ENCODE results near the gene LRRC49. TPM values are rescaled to one million over a fixed set of nuclear protein-coding genes. Genes with fewer than 3 reads are reported as not detected.

The LRRC49 gene
- total RNA-seq, 2 experiments from 2014 or later, result 0.50 to 1.6 TPM

DNA sequence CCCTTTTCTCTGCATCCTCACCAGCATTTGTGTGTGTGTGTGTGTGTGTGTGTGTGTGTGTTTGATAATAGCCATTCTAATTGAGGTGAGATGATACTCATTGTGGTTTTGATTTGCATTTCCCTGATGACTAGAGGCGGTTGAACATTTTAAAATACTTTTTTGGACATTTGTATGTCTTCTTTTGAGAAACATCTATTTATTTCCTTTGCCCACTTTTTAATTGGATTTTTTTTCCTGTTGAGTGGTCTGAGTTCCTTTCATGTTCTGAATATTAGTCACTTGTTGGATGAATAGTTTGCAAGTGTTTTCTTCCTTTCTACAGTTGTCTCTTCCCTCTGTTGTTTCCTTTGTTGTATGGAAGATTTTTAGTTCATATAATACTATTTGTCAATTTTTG lies 168.4 kb downstream of the LRRC49 start:
- no peak overlapping the region for H3K4me3 Mint-ChIP-seq
- DNase-seq, result no peak
- H3K27ac Mint-ChIP-seq, result no peak overlapping the region
- H3K9me3 Mint-ChIP-seq, result peaks cover 11% of the 10 kb centered on the region
- no peaks in the 10 kb centered on the region for H3K36me3 Mint-ChIP-seq
- no peaks in the 10 kb centered on the region for H3K4me1 Mint-ChIP-seq
- peaks cover 14% of the 10 kb centered on the region for H3K27me3 Mint-ChIP-seq

DNA sequence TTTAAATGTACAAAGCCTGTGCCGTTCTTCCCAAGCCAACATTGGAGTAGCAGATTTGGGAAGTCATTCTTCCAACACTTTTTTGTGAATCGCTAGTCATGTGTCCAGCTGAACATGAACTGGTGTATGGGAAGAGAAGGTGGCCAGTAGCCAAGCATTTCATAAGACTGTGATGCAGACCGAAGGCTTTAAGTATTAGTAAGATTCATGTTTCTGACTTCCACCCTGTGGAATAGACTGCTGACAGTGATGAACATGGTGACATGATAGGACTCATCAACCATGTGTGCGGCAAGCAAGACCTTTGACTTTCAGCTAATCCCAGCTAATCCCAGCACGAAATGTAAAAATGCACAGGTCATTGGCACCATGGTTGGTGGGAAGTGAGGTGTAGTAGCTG lies 174.4 kb downstream of the LRRC49 start:
- H3K27me3 Mint-ChIP-seq, result peaks cover 21% of the 10 kb centered on the region
- no peaks in the 10 kb centered on the region for H3K4me1 Mint-ChIP-seq
- H3K9me3 Mint-ChIP-seq, result no peaks in the 10 kb centered on the region
- H3K27ac Mint-ChIP-seq, result no peak overlapping the region
- DNase-seq, result no peak
- H3K4me3 Mint-ChIP-seq, result no peak overlapping the region
- no peaks in the 10 kb centered on the region for H3K36me3 Mint-ChIP-seq

DNA sequence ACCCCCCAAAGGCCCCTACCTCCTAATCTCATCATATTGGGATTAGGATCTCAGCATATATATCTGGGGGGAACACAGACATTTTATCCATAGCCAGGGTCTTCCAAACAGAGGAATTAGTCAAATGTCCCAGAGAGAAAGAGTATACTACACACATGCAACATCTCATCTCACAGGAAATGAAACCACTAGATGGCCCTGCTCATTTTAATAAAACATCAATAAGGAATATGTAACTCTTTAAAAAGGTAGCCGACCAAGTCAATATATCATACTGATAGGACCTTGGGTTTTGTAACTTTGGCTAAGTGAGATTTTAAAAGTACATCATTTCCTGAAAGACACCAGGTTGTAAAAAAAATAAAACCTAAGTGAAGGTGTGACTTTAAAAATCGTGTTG lies 177.1 kb downstream of the LRRC49 start:
- Mint-ChIP-seq H3K4me3 (no peak overlapping the region), H3K27me3 (peaks cover 21% of the 10 kb centered on the region), H3K36me3 (no peaks in the 10 kb centered on the region), H3K9me3 (no peaks in the 10 kb centered on the region), H3K4me1 (no peaks in the 10 kb centered on the region), H3K27ac (no peak overlapping the region)
- no peak for DNase-seq

DNA sequence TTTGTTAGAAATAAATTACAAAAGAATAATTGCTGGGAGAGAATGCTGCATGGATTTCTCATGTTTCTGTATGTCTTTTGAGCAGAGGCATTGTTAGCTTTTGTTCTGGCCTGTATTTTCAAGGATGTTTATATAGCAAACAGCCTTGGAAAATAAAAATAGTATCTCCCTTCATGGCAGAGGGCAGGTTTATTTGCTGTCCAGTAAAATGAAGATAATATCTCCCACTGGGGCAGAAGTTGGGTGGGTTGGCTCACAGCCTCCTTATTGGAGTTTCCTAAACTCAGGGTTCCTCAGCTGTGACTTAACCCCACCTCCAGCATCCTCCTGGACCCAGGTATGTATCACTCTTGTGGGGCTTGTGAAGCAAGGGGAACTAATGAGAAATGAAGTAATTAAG lies 178.9 kb downstream of the LRRC49 start:
- Mint-ChIP-seq H3K27me3 (peaks cover 17% of the 10 kb centered on the region), H3K4me3 (no peak overlapping the region), H3K4me1 (no peaks in the 10 kb centered on the region), H3K36me3 (no peaks in the 10 kb centered on the region), H3K27ac (no peak overlapping the region), H3K9me3 (no peaks in the 10 kb centered on the region)
- DNase-seq, result no peak

DNA sequence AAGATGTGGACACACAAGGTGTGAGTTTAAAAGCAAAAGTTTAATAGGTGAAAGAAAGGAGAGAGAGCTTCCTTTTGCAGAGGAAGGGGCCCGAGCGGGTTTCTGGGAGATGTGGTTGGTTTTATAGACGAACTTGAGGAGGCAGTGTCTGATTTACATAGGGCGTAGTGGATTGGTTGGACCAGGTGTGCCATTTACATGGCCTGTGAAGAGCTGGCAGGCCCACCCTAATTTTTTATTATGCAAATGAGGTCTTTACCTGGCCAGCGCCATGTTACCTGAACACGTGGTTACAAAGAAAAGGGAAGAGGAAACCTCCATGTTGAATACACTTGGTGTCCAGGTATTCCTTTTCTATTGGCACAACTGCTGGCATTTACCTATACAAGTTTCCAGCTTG lies 179.8 kb downstream of the LRRC49 start:
- DNase-seq, result no peak
- no peaks in the 10 kb centered on the region for H3K4me1 Mint-ChIP-seq
- H3K36me3 Mint-ChIP-seq, result no peaks in the 10 kb centered on the region
- H3K27ac Mint-ChIP-seq, result no peak overlapping the region
- H3K4me3 Mint-ChIP-seq, result no peak overlapping the region
- no peaks in the 10 kb centered on the region for H3K9me3 Mint-ChIP-seq
- H3K27me3 Mint-ChIP-seq, result peaks cover 16% of the 10 kb centered on the region

- Mint-ChIP-seq H3K36me3 (no peaks in the 10 kb centered on the region), H3K4me3 (no peak overlapping the region), H3K4me1 (no peaks in the 10 kb centered on the region), H3K27ac (no peak overlapping the region), H3K27me3 (peaks cover 28% of the 10 kb centered on the region), H3K9me3 (no peaks in the 10 kb centered on the region)
- DNase-seq, result no peak
Observed at GRCh38 chr15:71078506-71079207, 186.0 kb downstream of the LRRC49 start.

- Mint-ChIP-seq H3K27ac (no peak overlapping the region), H3K9me3 (no peaks in the 10 kb centered on the region), H3K4me3 (no peak overlapping the region), H3K4me1 (no peaks in the 10 kb centered on the region), H3K27me3 (peaks cover 30% of the 10 kb centered on the region), H3K36me3 (no peaks in the 10 kb centered on the region)
- DNase-seq, result no peak
Observed at GRCh38 chr15:71079208-71080044, 186.8 kb downstream of the LRRC49 start.

DNA sequence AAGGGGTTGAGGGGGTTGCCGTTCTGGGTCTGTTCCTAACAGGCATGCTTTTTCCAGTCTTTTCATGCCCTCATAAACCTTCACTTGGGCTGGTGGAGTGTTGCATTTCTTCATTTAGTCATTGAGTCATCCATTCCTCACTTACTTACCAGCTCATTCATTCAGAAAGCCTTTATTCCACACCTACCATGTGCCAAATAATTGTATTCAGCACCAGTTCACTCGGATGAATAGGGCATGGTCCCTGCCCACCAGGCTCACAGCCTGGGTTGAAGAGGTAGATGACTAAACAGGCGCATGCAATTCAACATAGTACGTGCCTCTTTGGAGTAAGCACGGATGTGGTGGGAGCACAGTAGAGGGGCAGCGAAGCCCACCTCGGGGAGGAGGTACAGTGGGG lies 187.5 kb downstream of the LRRC49 start:
- Mint-ChIP-seq H3K36me3 (no peaks in the 10 kb centered on the region), H3K9me3 (no peaks in the 10 kb centered on the region), H3K27ac (no peak overlapping the region), H3K27me3 (peaks cover 37% of the 10 kb centered on the region), H3K4me3 (no peak overlapping the region), H3K4me1 (no peaks in the 10 kb centered on the region)
- DNase-seq, result no peak

- H3K4me3 Mint-ChIP-seq, result no peak overlapping the region
- DNase-seq, result no peak
- no peaks in the 10 kb centered on the region for H3K4me1 Mint-ChIP-seq
- H3K9me3 Mint-ChIP-seq, result no peaks in the 10 kb centered on the region
- H3K36me3 Mint-ChIP-seq, result no peaks in the 10 kb centered on the region
- H3K27ac Mint-ChIP-seq, result no peak overlapping the region
- H3K27me3 Mint-ChIP-seq, result peaks cover 43% of the 10 kb centered on the region
Observed at GRCh38 chr15:71080705-71081104, 188.1 kb downstream of the LRRC49 start.

DNA sequence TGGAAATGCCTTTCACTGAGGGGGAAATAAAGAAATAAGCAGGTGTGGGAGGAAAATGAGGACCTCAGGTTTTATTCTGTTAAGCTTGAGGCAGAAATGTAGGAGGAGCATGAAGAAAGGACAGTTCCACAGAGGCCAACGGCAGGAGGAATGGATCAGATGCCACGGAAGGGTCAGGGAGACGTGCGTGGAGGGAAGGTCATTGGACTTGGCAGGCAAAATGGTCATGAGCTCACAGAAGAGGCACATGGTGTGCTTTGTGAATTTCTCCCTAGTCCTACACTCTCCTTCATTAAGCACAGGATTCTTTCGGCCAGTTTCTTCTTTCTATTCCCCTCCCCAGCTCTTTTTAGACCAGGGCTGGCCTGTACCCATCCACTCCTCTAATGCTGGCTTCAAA lies 190.2 kb downstream of the LRRC49 start:
- no peak overlapping the region for H3K4me3 Mint-ChIP-seq
- H3K4me1 Mint-ChIP-seq, result no peaks in the 10 kb centered on the region
- peaks cover 57% of the 10 kb centered on the region for H3K27me3 Mint-ChIP-seq
- no peaks in the 10 kb centered on the region for H3K9me3 Mint-ChIP-seq
- no peak for DNase-seq
- no peaks in the 10 kb centered on the region for H3K36me3 Mint-ChIP-seq
- H3K27ac Mint-ChIP-seq, result no peak overlapping the region

- DNase-seq, result no peak
- H3K36me3 Mint-ChIP-seq, result no peaks in the 10 kb centered on the region
- H3K4me1 Mint-ChIP-seq, result no peaks in the 10 kb centered on the region
- H3K27me3 Mint-ChIP-seq, result peaks cover 55% of the 10 kb centered on the region
- H3K9me3 Mint-ChIP-seq, result no peaks in the 10 kb centered on the region
- no peak overlapping the region for H3K4me3 Mint-ChIP-seq
- H3K27ac Mint-ChIP-seq, result no peak overlapping the region
Observed at GRCh38 chr15:71083349-71083748, 190.7 kb downstream of the LRRC49 start.

DNA sequence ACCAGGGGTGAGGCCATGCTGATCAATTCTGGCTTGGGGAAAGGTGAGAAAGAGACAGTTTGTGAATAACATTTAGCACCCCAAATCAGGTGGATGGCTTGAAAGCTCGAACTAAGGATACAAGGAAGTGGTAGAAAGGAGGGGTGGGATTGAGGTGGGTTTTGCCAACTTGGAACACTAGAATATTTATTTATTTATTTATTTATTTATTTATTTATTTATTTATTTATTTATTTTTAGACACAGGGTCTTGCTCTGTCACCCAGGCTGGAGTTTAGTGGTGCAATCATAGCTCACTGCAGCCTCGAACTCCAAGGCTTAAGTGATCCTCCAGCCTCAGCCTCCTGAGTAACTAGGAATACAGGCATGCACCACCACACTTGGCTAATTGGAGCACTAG lies 191.6 kb downstream of the LRRC49 start:
- no peak for DNase-seq
- Mint-ChIP-seq H3K27ac (no peak overlapping the region), H3K9me3 (no peaks in the 10 kb centered on the region), H3K27me3 (peaks cover 53% of the 10 kb centered on the region), H3K4me3 (no peak overlapping the region), H3K4me1 (no peaks in the 10 kb centered on the region), H3K36me3 (no peaks in the 10 kb centered on the region)

GRCh38 chr15:71085809-71086208 lies 193.2 kb downstream of the LRRC49 start:
- no peaks in the 10 kb centered on the region for H3K36me3 Mint-ChIP-seq
- no peaks in the 10 kb centered on the region for H3K4me1 Mint-ChIP-seq
- no peaks in the 10 kb centered on the region for H3K9me3 Mint-ChIP-seq
- no peak overlapping the region for H3K27ac Mint-ChIP-seq
- DNase-seq, result no peak
- peaks cover 57% of the 10 kb centered on the region for H3K27me3 Mint-ChIP-seq
- no peak overlapping the region for H3K4me3 Mint-ChIP-seq

DNA sequence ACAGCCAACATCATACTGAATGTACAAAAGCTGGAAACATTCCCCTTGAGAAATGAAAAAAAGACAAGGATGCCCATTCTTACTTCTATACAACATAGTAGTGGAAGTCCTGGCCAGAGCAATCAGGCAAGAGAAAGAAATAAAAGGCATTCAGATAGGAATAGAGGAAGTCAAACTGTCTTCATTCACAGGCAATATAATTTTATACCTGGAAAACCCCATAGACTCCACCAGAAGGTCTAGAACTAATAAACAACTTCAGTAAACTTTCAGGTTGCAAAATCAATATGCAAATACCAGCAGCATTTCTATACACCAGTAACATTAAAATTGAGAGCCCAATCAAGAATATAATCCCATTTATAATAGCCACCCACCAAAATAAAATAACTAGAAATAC lies 195.5 kb downstream of the LRRC49 start:
- Mint-ChIP-seq H3K27me3 (peaks cover 41% of the 10 kb centered on the region), H3K4me3 (no peak overlapping the region), H3K9me3 (no peaks in the 10 kb centered on the region), H3K4me1 (no peaks in the 10 kb centered on the region), H3K36me3 (no peaks in the 10 kb centered on the region), H3K27ac (peak overlapping the region; percentile 12)
- no peak for DNase-seq

GRCh38 chr15:71088683-71089082 lies 196.1 kb downstream of the LRRC49 start:
- Mint-ChIP-seq H3K4me3 (no peak overlapping the region), H3K4me1 (no peaks in the 10 kb centered on the region), H3K27ac (no peak overlapping the region), H3K9me3 (peaks cover 1% of the 10 kb centered on the region), H3K27me3 (peaks cover 37% of the 10 kb centered on the region), H3K36me3 (no peaks in the 10 kb centered on the region)
- DNase-seq, result no peak

DNA sequence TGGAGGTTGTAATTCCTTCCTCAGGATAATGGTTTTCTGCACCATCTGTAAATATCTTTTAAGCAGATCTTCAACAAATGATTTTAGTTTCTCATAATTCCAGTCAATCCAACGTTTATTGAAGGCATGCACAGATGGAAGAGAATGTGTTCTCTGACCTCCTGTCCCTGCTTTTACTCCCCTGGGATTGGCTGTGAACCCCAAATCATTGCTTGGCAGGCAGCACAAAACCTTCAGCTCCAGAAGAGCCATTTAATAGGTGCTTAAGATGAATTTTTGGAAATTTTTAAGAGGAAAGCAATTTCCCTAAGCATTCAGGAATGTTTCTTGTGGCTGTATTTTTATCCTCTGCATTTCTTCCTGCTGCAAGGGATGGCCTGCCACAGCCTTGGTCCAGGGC lies 197.2 kb downstream of the LRRC49 start:
- Mint-ChIP-seq H3K36me3 (no peaks in the 10 kb centered on the region), H3K4me1 (no peaks in the 10 kb centered on the region), H3K4me3 (no peak overlapping the region), H3K9me3 (peaks cover 3% of the 10 kb centered on the region), H3K27me3 (peaks cover 28% of the 10 kb centered on the region), H3K27ac (no peak overlapping the region)
- DNase-seq, result no peak

Data from activated naive CD8-positive, alpha-beta T cell treated with anti-CD3 and anti-CD28 coated beads for 36 hours (primary cell).